Keratinocyte (primary cell): Measurements from ENCODE around the gene SLC25A19.

Experiments
- CTCF ChIP-seq, 3 experiments: IDR thresholded peaks in 1 of 3; conservative IDR thresholded peaks in 1 of 3; optimal IDR thresholded peaks in 1 of 3; 2 replicates in 2 of 3; 3 replicates in 1 of 3; pipeline versions ENCODE3 to v1.5.1; 2011; ENCODE audit warnings: low read length in 3 of 3, mild to moderate bottlenecking in 3 of 3, moderate library complexity in 2 of 3, control low read depth in 1 of 3, inconsistent platforms in 1 of 3; ENCODE audit not compliant: insufficient read depth in 2 of 3; ENCODE audit errors: extremely low read depth in 1 of 3
- EZH2 ChIP-seq: IDR thresholded peaks from one replicate; pipeline ENCODE4 v1.6.1; 2012; ENCODE audit warnings: inconsistent platforms, mild to moderate bottlenecking, low read length, moderate library complexity

GRCh38 chr17:75331671-75332070 is 42.4 kb upstream of the SLC25A19 start:
- TF ChIP-seq CTCF (optimal IDR thresholded peaks at IDR 0.05 in 1 of 3, IDR thresholded peaks at IDR 0.05 in 1 of 3, conservative IDR thresholded peaks at IDR 0.05 in 1 of 3; ENCODE audit: extremely low read depth in 1 of 3, insufficient read depth in 2 of 3, low read length in 3 of 3) (no peak), EZH2 (no peak)
